ENCODE measurements around the gene CHML. TPM values are rescaled to one million over a fixed set of nuclear protein-coding genes. Genes with fewer than 3 reads are reported as not detected.

Gene CHML
- total RNA-seq, 2 donors from 2014 or later, result 8.0 to 12.4 TPM

DNA sequence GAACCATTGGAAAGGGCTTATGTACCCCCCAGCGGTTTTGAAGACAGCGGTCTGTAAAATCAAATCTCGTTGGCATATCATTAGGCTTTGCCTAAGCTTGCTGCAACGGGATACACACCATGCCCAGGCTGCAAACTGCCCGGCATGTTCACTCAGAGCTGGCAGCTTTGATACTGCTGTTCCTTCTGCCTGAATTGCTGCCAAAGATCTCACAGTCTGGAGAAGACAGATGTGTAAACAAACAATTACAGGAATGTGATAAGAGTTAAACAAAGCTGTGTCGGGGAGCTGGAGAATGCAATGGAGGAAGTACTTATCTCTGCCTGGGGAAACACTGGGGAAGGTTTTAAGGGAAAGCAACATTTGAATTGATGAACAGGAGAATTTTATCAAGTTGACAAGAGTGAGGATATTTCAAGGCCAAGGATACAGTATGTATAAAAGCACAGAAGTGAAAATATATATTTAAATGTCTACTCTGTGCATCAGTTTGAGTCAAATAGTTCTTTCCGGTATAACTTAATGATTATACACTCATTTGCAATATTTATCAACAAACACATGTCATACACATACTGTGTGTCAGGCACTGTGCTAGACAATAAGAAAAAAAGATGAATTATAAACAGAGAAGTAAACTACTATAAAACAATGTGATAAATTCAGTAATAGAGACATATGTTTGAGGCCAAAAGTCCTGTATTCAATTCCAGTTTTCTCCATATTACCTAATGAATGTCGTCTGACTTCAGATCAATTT lies 29.9 kb downstream of the CHML start:
- H3K4me3 ChIP-seq, result no peak overlapping the region
- no peaks in the 10 kb centered on the region for H3K36me3 ChIP-seq
- H3K9me3 ChIP-seq, result no peaks in the 10 kb centered on the region
- TF ChIP-seq CTCF (IDR thresholded peaks at IDR 0.05), result no peak
- H3K27ac ChIP-seq, result no peak overlapping the region
- ATAC-seq (ENCODE audit: insufficient number of reproducible peaks, low FRiP score, low read depth), result no peak
- no peaks in the 10 kb centered on the region for H3K27me3 ChIP-seq (replicated peaks; ENCODE audit: insufficient read depth)
- no peaks in the 10 kb centered on the region for H3K4me1 ChIP-seq (ENCODE audit: control insufficient read depth in 1 of 2, low read depth in 2 of 2)
- DNase-seq (ENCODE audit: low spot score), result no peak

GRCh38 chr1:241608379-241609033 lies 31.7 kb downstream of the CHML start:
- no peak for TF ChIP-seq CTCF (IDR thresholded peaks at IDR 0.05)
- DNase-seq (ENCODE audit: low spot score) (no peak), ATAC-seq (ENCODE audit: insufficient number of reproducible peaks, low FRiP score, low read depth) (no peak)
- Histone ChIP-seq H3K4me3 (no peak overlapping the region), H3K4me1 (ENCODE audit: control insufficient read depth in 1 of 2, low read depth in 2 of 2) (peaks cover 2 to 8% of the 10 kb centered on the region in 2 donors), H3K9me3 (no peaks in the 10 kb centered on the region), H3K27me3 (replicated peaks; ENCODE audit: insufficient read depth) (no peaks in the 10 kb centered on the region), H3K27ac (no peak overlapping the region), H3K36me3 (no peaks in the 10 kb centered on the region)

- Histone ChIP-seq H3K27ac (no peak overlapping the region), H3K9me3 (no peaks in the 10 kb centered on the region), H3K4me1 (ENCODE audit: control insufficient read depth in 1 of 2, low read depth in 2 of 2) (peaks cover 6 to 14% of the 10 kb centered on the region in 2 donors), H3K4me3 (no peak overlapping the region), H3K36me3 (no peaks in the 10 kb centered on the region), H3K27me3 (replicated peaks; ENCODE audit: insufficient read depth) (no peaks in the 10 kb centered on the region)
- no peak for TF ChIP-seq CTCF (IDR thresholded peaks at IDR 0.05)
- ATAC-seq (ENCODE audit: insufficient number of reproducible peaks, low FRiP score, low read depth) (no peak), DNase-seq (ENCODE audit: low spot score) (no peak)
Observed at GRCh38 chr1:241607497-241607896, 32.7 kb downstream of the CHML start.

DNA sequence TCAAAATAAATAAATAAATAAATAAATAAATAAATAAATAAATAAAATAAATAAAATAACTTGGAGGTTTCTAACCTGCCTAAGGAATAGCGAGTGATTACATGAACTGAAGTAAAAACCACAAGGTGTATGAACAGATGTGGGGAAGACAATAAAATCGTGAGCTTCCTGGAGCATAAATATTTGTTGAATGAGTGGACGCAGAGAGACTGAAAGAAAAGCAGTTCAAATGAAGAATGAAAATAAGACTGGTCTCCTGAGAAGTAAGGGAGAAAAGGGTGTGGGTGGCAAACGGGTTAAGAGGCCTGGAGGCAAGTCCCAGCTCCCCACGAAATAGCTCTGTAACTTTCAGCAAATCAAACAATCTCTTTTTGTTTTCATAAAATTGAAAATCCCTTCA lies 33.6 kb downstream of the CHML start:
- ATAC-seq (ENCODE audit: insufficient number of reproducible peaks, low FRiP score, low read depth), result no peak
- H3K27me3 ChIP-seq (replicated peaks; ENCODE audit: insufficient read depth), result no peaks in the 10 kb centered on the region
- no peak overlapping the region for H3K4me3 ChIP-seq

More for the DNA sequence above, 33.6 kb downstream of the CHML start:
- no peak overlapping the region for H3K27ac ChIP-seq
- no peak for TF ChIP-seq CTCF (IDR thresholded peaks at IDR 0.05)
- H3K36me3 ChIP-seq, result no peaks in the 10 kb centered on the region
- no peak for DNase-seq (ENCODE audit: low spot score)
- peaks cover 6 to 14% of the 10 kb centered on the region in 2 donors for H3K4me1 ChIP-seq (ENCODE audit: control insufficient read depth in 1 of 2, low read depth in 2 of 2)
- H3K9me3 ChIP-seq, result no peaks in the 10 kb centered on the region
